ENCODE results near the gene RASSF7.

RASSF7 gene

GRCh38 chr11:532986-533585, 27.7 kb upstream of the RASSF7 start:
- no peak for DNase-seq (ENCODE audit: low read depth in 2 of 2)

- no peak for DNase-seq (ENCODE audit: low read depth in 2 of 2)
These were observed 27.0 kb upstream of the RASSF7 start for GRCh38 chr11:533586-534395.

GRCh38 chr11:534396-535209, 26.2 kb upstream of the RASSF7 start:
- DNase-seq (ENCODE audit: low read depth in 2 of 2), result no peak

GRCh38 chr11:535210-535518, 25.6 kb upstream of the RASSF7 start:
- no peak for DNase-seq (ENCODE audit: low read depth in 2 of 2)

- DNase-seq (ENCODE audit: low read depth in 2 of 2), result peak; percentile 93 to 97
These were observed 25.0 kb upstream of the RASSF7 start, which contains the start of gene HRAS for GRCh38 chr11:535519-536454. Gene HRAS, minus strand, starts transcription at chr11:535576.

GRCh38 chr11:536841-537621, 23.7 kb upstream of the RASSF7 start, which contains the start of gene LRRC56:
Gene LRRC56, plus strand, starts transcription at chr11:537527. Its CDS starts 3,158 bp downstream, at chr11:540685.
- DNase-seq (ENCODE audit: low read depth in 2 of 2), result peak; percentile 88 to 89

GRCh38 chr11:537622-538430, 22.9 kb upstream of the RASSF7 start:
- no peak for DNase-seq (ENCODE audit: low read depth in 2 of 2)

GRCh38 chr11:538431-539051, 22.2 kb upstream of the RASSF7 start:
- DNase-seq (ENCODE audit: low read depth in 2 of 2), result no peak

- no peak for DNase-seq (ENCODE audit: low read depth in 2 of 2)
These were observed 20.7 kb upstream of the RASSF7 start for GRCh38 chr11:539971-540481.

- no peak for DNase-seq (ENCODE audit: low read depth in 2 of 2)
These were observed 20.0 kb upstream of the RASSF7 start for GRCh38 chr11:540583-541432.

- DNase-seq (ENCODE audit: low read depth in 2 of 2), result no peak
These were observed 19.3 kb upstream of the RASSF7 start for GRCh38 chr11:541433-541885.

GRCh38 chr11:544817-545166, 16.0 kb upstream of the RASSF7 start:
- DNase-seq (ENCODE audit: low read depth in 2 of 2), result no peak

- no peak for DNase-seq (ENCODE audit: low read depth in 2 of 2)
These were observed 15.6 kb upstream of the RASSF7 start for GRCh38 chr11:545171-545570.

GRCh38 chr11:548700-549603, 11.8 kb upstream of the RASSF7 start:
- no peak for DNase-seq (ENCODE audit: low read depth in 2 of 2)

- DNase-seq (ENCODE audit: low read depth in 2 of 2), result no peak
These were observed 10.6 kb upstream of the RASSF7 start for GRCh38 chr11:550021-550745.

GRCh38 chr11:550746-551085, 10.1 kb upstream of the RASSF7 start:
- DNase-seq (ENCODE audit: low read depth in 2 of 2), result no peak

GRCh38 chr11:551131-551530, 9.6 kb upstream of the RASSF7 start:
- DNase-seq (ENCODE audit: low read depth in 2 of 2), result no peak

Data from stimulated activated CD8-positive, alpha-beta memory T cell treated with anti-CD3 and anti-CD28 coated beads, Interleukin-2, amount 100 ng/mL, for 48 hours (primary cell).